HL-60/S4 (cell line): ENCODE measurements around the gene TNNC1.

Experiments used
- in situ Hi-C: fragments of 300-500 bp; cut with MboI; formaldehyde crosslinking; loops from 2 replicates; pipeline ENCODE4 v1.14.3; 2022; ENCODE audit warnings: low sequenced_read_pairs

Gene TNNC1

DNA sequence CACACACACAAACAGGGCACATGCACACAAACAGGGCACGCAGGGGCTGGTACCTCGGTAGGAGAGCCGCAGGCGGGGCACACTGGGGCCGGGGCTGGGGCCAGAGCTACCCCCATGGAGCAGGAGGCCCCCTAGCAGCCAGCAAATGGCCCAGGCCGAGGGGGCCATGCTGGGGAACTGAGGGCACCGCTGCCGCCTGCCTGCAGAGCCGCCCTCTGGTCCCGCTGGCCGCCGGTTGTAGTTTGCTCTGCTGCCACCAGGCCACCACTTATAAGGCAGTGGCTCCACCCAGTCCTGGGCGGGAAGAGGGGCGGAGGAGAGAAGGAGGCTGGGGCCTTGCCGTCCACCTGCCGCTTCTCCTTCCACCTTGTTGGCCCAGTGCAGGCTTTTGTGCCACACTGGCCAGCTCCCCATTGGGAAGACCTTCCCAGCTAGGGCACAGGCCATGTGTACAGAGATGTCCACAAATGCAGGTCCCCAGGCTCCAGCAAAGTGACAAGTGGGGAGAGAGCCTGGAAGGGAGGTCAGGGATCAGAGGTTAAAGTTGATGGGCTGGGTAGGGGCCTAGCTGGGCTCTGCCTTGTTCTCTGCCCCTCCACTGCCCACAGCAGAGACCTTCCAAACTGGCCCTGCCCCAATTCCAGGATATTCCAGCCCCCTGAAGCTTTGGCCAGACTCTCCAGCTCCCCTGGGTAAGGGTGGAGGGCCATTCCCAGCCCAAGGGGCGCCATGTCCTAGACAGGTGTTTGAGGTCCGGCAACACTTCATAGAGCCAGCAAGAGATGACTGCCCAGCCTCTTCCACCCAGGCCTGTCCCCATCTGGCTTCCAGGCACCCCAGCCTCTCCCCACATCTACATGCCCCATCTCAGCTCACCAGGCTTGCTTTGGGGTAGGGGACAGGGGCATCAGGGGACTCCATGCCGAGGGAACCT is 8.7 kb downstream of the TNNC1 start, which contains the start of gene SEMA3G:
TSS of gene SEMA3G (minus strand) at position 244 of the 934 bp plus-strand sequence. CDS start at position 168, 76 bp downstream.
- in situ Hi-C loops, result no loop called here

DNA sequence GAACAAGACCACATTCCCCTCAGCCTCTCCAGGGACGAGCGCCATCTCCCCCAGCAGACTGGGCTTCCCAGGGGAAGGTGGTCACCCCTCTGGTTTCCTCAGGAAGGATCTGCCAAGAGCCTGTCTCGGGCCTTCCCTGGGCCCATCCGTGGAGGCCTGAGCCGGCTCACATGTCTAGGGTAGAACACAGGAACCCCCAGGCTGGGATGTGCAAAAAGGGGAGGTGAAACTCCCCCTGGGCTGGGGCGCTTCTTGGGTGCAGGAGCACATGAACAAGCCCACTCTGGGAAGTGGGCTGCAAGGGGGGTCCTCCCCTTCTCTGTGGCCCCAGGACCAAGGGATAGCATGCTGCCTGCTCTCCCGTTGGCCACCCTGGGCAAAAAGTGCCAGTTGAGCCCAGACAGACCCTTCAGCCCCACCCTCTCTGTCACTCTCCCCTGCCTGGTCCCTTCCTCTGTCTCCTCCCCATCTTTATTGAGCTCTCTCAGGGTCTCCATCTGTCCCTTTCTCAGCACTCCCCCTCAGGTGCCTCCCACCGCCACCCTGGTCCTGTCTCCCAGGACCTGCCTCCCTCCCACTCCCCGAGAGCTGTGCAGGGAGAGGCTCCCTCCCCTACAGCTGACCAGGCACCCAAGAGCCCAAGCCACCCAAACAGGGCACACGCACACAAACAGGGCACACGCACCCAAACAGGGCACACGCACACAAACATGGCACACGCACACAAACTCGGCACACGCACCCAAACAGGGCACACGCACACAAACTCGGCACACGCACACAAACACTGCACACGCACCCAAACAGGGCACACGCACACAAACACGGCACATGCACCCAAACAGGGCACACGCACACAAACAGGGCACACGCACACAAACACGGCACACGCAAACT is 9.8 kb downstream of the TNNC1 start:
- in situ Hi-C loops, result no loop called here

DNA sequence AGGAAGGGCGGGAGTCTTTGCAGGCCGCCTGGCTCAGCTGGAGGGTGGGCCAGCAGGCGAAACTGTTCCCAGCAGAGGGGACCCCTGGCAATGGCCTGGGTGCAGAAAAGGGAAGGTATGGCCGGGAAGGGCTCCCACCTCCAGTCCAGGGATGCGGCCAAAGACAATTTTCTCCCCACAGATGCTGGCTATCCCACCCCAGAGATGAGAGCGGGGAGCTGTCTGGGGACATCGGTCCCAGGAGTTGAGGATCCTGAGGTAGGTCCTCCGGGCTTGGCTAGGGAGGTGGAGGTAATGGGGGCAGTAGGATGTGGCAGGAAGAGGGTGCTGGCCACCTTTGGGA is 10.6 kb downstream of the TNNC1 start:
- in situ Hi-C loops, result no loop called here

DNA sequence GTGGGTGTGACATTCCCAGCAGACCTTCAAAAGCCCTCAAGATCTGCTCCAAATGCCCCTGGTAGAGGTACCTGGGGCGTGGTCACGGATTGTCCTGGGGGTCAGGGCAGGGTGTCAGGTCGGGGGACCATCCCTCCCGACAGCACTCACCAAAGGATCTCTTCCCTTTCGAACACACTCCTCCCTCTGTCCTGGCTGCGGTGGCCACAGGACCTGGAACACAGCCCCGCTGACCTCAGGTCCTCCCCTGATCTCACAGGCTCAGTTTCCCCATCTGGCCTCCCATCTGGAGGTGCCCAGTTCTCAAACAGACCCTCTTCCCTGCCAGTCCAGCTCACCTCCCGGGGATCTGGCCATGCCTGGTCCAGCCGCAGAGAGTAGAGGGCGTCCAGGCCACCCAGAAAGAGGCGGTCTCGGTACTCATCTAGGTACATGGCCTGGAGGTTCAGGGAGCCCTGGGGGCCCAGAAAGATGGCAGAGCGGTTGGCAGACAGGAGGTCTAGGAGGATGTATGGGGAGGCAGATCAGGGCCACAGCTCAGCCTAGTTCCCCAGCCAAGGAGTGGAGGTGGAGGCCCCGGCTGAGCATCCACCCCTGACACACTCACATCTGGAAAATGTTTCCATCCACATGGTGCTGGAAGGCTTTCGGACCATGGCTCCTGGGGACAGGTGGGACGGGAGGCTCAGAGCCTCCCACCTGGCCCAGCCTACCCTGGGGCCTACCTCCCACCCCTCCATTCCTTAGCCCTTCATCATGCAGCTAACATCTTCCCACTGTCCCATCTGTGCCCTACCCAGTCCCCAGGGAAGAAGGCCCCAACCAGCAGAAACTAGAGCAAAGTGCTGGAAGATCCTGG is 11.2 kb downstream of the TNNC1 start:
- in situ Hi-C loops, result no loop called here

DNA sequence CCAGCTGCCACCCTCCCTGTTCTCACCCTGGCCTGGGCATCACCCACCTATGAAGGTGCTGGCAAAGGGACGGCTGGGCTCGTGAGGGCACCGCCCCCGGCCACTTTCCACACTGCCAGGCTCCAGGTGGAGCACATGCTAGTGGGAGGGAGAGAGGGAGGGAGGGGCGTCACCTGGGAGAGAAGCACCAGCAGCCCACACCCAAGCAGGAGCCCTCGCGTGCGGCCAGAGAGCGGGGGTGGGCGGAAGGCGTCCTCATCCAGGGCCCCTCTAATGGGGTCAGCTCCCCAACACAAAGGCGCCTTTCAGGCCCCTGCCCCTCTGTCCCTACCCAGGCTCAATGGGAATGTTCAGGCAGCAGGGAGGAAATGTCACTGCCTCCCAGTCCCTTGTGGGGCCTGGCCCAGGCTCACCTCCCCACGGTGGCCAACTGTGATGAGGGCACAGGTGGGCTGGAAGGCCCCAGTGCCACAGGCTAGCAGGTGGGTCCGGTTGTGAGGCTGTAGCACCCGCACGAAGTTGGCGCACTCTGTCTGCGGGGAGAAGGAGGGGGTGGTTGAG is 12.0 kb downstream of the TNNC1 start:
- in situ Hi-C loops, result no loop called here

DNA sequence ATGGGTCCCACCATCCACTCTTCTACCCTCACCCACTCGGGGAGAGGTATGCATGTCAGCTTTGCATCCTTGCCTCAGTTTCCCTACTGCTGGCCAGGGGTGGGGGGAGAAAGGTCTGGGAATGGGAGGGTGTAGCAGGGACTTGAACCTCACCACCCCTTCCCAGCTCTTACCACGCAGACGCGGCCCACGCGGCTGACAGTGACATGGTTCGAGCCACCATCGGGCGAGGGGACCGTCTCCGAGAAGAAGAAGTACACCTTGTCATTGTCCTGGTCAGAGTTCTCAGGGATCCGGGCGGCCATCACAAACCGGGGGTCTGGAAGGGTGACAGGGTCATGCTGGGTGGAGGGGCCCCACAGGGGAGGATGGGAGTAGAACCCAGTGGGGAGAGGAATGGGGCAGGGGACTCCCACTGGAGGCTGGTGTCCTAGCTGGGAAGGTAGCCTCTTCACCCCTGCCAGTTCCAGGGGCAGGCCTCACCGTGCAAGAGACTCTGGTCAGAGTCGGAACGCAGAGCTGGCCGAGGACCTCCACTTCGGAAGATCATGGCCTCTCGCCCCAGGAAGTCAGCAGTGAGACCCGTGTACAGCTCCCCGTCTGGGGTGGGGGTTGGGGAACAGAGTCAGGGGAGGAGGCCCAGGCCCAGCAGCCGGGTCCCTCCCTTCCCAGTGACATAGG is 12.6 kb downstream of the TNNC1 start:
- in situ Hi-C loops, result no loop called here

DNA sequence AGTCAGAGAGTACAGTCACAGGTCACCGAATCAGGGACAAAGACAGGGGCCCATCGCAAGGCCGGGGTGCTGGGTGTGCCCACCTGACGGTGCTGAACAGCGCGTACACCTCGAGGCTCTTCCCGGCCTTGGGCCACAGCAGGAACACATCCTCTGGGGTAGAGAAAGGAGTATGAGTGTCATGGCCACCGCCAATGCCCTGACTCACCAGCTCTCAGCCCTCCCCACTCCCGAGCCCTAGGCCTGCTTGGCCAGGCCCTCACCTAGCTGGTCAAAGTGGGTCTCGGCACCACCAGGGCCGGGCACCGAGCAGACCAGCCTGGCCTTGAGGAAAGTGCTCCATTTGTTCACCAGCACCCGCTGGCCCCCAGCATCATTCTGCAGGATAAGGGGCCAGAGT is 13.2 kb downstream of the TNNC1 start:
- in situ Hi-C loops, result no loop called here

DNA sequence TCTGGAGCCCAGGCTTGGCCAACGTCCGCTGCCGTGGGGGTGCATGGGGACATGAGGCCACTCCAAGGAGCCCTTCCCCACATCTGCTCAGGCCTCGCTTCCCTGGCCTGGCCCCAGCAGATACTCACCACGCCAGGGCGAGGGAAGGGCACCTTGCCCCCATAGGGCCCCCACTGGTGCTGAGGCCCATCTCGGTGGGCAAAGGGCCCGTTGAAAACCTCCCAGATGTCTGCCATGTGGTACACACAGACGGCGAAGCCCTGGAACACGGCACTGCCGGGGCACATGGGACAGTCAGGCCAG is 13.6 kb downstream of the TNNC1 start:
- in situ Hi-C loops, result no loop called here

DNA sequence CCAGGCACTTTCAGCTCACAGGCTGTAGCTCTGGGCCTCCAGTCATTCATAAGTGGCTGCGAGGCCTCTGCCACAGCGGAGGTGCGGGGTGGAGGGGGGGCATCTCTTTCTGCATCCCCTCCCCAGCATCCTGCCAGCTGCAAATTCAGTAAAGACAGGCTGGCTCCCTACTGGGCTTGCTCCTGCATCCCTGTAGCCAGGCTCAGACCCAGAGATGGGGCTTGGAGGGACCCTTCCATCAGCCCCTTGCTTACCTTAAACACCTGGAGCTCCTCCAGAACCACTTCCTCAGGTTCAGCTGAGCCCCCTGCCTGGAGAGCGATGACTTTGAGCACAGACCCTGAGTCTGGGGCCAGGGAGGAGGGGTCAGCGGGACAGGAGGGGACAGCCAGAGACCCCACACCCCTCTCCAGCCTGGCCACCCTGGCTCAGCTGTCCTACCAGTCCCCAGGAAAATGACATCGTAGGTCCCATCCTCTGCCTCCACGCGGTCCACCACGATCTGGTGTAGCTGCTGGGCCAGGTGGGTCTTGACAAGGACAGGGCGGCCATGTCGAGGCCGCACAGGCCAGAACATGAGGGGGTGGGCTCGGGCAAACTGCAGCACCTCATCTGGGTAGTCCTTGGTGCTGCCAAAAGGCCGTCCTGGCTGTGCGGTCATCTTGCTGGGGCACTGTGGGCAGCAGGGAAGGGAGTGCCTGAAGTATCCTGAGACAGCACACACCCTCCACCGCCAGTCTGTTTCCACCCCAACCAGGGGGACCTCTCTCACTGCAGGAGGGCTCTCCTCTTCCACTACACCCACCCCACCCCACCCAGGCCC is 14.2 kb downstream of the TNNC1 start:
- in situ Hi-C loops, result no loop called here

DNA sequence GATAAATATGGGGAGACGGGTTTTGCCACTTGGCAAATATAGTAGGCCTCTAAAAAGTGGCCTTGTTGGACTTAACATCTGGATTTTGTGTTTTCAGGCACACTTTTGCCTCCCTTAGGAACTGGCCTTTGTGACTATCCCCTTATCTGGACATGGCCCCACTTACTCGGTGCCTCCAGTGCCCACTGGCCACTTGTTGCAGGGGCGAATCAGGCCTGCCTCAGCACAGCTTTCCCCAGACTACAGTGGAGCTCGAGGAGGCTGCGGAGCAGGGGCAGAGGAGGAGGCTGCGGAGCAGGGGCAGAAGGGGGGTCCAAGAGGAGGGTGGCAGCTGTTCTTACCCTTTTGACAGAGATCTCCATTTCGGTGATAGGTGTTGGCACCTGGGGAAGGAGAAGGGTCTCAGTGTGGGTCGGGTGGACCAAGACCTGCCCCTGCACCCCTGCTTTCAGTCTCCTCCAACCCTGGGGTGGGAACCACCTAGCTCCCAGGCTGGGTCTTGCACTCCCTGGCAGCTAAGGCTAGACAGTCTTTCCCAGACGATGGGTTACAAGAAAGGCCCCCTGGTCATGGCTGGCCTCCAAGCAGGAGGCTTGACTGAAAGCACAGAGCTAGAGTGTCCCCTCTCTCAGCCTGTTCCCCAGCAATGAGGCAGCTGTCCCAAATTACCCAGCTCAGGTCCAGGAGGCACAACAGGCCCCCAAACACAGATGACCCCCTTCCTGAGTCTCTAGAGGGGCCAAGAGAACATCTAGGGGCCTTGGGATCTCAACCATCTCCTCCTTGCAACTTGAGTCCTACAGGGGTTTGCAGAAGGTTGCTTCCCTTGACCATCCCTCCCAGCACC is 15.0 kb downstream of the TNNC1 start:
- in situ Hi-C loops, result no loop called here

DNA sequence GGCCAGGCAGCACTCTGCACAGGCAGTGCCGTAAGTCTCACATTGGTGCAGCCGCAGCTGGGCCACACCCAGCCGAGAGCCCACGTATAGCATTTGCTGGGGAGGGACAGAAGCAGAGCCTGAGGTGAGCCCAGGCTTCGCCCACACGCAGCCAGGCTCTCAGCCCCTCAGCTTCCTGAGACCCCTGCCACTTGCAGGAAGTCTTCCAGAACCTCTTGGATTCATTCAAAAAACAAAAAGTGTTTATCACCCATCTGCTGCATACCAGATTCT is 15.8 kb downstream of the TNNC1 start:
- in situ Hi-C loops, result no loop called here

DNA sequence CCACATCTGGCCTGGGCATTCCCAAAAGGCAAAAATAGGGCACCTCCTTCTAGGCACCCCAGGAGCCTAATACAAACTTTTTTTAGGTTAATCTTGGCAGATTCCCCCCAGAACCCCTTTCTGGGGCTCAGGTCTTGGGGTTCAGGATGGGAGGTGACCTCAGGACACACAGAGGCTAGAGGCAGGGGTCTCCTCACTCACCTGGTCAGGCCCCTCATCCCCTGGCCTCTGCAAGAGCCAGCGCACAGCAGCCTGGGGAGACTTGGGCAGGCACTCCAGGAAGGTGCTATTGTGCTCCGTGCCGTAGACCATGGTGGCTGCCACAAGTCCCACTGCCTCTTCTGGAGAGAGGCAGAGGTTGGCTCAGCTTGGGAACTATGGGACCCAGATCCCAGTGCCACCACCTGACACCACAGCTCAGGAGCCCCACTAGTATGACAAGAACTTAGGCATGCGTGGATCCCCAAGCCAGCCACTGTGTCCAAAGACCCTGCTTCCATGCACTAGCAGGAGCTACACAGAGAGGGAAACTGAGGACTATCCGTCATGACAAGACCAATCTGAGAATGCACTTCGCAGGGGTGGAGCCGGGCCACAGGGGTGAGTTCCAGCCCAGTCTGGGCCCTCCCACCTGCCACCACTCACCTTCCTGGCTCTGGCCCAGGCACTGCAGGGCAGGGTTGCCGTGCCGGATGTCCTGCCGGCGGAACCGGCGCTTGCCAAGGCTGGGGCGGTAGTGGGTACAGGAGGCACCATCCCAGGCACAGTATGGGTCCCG is 16.3 kb downstream of the TNNC1 start:
- in situ Hi-C loops, result no loop called here

DNA sequence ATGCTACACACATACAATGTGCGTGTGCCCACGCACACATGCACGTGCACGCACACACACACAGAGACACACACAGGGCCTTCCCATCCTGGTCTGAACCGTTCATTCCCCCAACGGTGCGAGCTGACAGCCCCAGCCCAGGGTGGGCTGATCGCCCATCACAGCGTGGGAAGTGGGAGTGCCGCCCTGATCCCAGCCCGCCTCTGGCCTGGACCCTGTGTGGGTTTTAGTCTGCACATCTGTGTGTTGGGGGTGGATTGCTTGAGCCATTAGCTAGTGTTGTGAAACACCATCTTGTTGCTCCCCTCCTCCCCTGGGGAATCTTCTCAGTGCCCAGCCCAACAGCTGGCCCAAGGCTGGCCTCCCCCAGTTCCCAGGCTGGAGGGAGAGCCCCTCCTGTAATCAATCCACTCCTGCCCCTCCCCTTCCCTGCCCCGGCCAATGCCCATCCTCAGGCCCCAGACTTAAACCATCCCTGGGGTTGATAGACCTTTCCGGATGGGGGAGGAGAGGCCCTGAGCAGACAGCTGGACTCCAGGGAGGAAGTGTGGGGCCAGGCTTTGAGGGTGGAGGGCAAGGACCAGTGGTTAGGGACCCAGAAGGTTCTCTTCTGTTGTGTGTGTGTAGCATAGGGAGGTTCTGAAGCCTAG is 17.2 kb downstream of the TNNC1 start:
- in situ Hi-C loops, result no loop called here

DNA sequence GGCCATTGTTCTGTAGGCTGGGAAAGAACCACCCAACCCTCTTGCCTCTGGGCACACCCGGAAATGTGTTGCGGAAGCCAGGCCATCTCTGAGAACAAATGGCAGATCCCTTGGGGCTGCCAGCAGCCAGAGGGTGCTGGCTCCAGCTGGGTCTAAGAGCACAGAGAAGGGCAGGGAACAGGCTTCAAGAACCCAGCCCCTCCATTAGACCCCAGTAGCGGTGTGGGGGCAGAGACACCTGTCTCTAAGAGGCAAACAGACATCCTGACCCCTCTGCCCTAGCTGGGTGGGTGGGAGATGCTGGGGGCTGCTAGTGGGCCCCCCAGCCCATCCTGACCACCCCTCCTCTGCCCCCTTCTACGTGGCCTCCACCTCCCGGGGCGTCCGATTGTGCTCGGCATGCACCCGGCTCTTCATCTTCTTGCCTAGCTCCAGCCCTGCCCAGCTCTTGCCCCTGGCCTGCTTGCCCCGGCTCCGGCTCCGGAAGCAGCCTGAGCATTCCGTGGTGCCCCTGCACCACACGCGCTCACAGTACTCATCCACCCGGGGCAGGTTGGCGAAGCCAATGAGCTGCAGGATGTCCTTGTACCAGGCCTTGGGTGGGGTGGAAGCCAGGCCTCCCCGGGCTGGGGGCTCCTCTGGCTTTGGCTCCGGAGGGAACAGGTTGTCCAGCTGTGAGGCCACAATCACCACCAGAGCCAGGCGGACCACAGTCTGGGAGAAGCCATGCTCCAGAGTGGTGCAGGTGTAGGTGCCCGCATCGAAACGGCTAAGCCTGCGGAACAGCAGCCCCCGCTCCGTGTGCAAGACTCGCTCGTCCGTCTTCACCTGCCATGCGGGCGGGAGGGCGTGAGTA is 18.4 kb downstream of the TNNC1 start:
- in situ Hi-C loops, result no loop called here

DNA sequence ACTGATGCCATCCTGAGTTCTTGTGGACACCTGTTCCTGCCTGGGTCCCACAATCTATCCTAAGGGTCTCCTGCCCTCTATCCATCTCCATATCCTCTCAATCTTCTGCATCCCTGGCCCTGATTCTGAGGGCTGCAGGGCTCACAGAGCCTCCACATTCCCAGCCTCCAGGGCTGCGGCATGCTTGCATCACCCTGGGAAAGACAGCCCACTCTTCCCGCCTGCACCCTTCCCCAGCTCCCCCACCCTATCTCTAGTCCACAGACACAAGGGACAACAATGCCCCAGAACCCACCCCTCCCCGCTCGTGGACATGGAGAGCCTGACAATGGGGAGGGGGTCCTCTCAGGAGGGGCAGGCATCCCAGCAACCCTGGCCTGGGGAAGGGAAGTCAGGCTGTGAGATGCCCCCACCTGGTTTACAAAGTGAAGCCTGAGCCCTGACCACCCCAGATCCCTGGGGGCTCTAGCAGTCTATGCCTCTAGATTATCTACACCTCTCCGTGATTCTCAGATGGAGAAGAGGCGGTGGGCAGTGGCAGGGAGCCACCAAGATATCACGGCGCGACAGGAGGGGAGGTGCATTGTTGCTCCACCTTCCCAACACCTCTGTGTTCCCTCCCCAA is 19.2 kb downstream of the TNNC1 start:
- in situ Hi-C loops, result no loop called here

DNA sequence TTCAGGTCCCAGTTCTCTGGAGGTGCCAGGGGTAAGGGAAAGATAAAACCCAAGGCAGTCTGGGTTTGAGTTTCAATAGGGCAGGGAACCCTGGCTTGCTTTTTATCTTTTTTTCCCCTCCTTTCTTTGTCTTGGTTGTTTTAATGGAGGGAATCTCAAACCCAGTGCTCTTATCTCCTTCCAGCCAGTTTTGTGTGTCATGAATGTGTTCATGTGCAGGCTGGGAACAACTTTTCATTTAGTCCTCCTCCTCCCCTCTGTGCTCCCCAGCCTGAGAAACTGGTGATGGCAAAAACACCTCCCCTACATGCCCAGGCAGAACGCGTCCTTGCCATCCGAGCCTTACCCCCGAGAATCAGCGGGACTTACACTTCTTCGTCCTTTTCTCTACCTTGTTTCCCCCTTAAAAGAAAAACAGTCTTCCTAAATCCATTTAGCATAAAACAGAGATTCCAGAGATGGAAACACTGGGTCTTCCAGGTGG is 19.8 kb downstream of the TNNC1 start:
- in situ Hi-C loops, result no loop called here
